GM23248 (cell line): Measurements from ENCODE around the gene YES1.

Source experiments
- EZH2 ChIP-seq: fragments of 200-600 bp; sonication (generic); IDR thresholded peaks from 2 replicates; pipeline ENCODE4 v1.6.1; 2018; ENCODE audit warnings: antibody characterized with exemption, mild to moderate bottlenecking; ENCODE audit not compliant: insufficient read depth, poor library complexity, severe bottlenecking
- EZH2phosphoT487 ChIP-seq: fragments of 200-600 bp; sonication (generic); IDR thresholded peaks from 2 replicates; pipeline ENCODE4 v1.6.1; 2018; ENCODE audit warnings: antibody characterized with exemption, moderate library complexity, mild to moderate bottlenecking, low read depth; ENCODE audit not compliant: insufficient read depth

GRCh38 chr18:677951-678381 lies 134.1 kb downstream of the YES1 start:
- TF ChIP-seq EZH2 (no peak), EZH2phosphoT487 (no peak)
